ENCODE measurements around the gene ZNF384.

The ZNF384 gene

DNA sequence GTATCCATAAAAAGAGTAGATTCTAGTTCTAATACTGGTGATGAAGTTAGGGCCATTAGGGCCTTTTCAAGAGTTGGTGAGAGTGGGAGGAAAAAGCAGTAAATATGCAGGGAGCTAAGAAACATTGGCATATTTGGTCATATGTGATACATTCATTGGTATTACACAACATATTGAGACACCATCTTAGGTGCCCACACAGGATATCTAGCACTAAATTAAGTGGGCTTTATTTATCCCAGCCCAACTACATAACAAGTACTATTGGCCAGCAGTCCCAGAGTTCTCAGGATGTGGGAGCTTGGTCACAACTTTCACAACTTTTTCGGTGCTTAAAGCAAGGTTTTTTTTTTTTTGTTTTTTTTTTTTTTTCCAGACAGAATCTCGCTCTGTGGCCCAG, 24.3 kb downstream of the ZNF384 start:
- Histone ChIP-seq H3K9me3 (ENCODE audit: control insufficient read depth, insufficient read depth, low read depth, low read length) (no peaks in the 10 kb centered on the region), H3K36me3 (ENCODE audit: control insufficient read depth in 2 of 2, insufficient read depth in 1 of 2, low read length in 2 of 2) (peaks cover 30 to 39% of the 10 kb centered on the region in 2 experiments), H3K27ac (ENCODE audit: extremely low read depth, low read depth, low read length) (no peak overlapping the region), H3K4me3 (ENCODE audit: low read depth, low read length) (no peak overlapping the region), H3K4me1 (ENCODE audit: control insufficient read depth, insufficient read depth, low read length) (peaks cover 7% of the 10 kb centered on the region; the same call in 1 of the 2 replicates)
- CTCF ChIA-PET: interaction anchor here (0.7 to 2.8 kb wide), 5 partner anchors 20 to 1362 kb away, joined by 3 to 27 read pairs (median 4); no protein-coding TSS in a partner anchor
- TF ChIP-seq, protein P1, sequence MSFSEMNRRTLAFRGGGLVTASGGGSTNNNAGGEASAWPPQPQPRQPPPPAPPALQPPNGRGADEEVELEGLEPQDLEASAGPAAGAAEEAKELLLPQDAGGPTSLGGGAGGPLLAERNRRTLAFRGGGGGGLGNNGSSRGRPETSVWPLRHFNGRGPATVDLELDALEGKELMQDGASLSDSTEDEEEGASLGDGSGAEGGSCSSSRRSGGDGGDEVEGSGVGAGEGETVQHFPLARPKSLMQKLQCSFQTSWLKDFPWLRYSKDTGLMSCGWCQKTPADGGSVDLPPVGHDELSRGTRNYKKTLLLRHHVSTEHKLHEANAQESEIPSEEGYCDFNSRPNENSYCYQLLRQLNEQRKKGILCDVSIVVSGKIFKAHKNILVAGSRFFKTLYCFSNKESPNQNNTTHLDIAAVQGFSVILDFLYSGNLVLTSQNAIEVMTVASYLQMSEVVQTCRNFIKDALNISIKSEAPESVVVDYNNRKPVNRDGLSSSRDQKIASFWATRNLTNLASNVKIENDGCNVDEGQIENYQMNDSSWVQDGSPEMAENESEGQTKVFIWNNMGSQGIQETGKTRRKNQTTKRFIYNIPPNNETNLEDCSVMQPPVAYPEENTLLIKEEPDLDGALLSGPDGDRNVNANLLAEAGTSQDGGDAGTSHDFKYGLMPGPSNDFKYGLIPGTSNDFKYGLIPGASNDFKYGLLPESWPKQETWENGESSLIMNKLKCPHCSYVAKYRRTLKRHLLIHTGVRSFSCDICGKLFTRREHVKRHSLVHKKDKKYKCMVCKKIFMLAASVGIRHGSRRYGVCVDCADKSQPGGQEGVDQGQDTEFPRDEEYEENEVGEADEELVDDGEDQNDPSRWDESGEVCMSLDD (tag by site-specific recombination; IDR thresholded peaks at IDR 0.05): no peak
- TF ChIP-seq BCL11B (tag by site-specific recombination; IDR thresholded peaks at IDR 0.05; ENCODE audit: low read depth) (no peak), ZNF37A (tag by site-specific recombination; IDR thresholded peaks at IDR 0.05) (no peak), PRDM1 (tag by site-specific recombination; IDR thresholded peaks at IDR 0.05) (0 out of 2 replicates have a peak, but pooled peaks have one; percentile 40), ZNF121 (tag by site-specific recombination; IDR thresholded peaks at IDR 0.05) (no peak), ZNF366 (tag by site-specific recombination; conservative IDR thresholded peaks at IDR 0.05) (0 out of 2 replicates have a peak, but pooled peaks have one; percentile 22), ZNF544 (tag by site-specific recombination; IDR thresholded peaks at IDR 0.05) (no peak)
- TF ChIP-seq, protein P2, sequence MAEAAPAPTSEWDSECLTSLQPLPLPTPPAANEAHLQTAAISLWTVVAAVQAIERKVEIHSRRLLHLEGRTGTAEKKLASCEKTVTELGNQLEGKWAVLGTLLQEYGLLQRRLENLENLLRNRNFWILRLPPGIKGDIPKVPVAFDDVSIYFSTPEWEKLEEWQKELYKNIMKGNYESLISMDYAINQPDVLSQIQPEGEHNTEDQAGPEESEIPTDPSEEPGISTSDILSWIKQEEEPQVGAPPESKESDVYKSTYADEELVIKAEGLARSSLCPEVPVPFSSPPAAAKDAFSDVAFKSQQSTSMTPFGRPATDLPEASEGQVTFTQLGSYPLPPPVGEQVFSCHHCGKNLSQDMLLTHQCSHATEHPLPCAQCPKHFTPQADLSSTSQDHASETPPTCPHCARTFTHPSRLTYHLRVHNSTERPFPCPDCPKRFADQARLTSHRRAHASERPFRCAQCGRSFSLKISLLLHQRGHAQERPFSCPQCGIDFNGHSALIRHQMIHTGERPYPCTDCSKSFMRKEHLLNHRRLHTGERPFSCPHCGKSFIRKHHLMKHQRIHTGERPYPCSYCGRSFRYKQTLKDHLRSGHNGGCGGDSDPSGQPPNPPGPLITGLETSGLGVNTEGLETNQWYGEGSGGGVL (tag by site-specific recombination; IDR thresholded peaks at IDR 0.05): no peak
- TF ChIP-seq, protein P3, sequence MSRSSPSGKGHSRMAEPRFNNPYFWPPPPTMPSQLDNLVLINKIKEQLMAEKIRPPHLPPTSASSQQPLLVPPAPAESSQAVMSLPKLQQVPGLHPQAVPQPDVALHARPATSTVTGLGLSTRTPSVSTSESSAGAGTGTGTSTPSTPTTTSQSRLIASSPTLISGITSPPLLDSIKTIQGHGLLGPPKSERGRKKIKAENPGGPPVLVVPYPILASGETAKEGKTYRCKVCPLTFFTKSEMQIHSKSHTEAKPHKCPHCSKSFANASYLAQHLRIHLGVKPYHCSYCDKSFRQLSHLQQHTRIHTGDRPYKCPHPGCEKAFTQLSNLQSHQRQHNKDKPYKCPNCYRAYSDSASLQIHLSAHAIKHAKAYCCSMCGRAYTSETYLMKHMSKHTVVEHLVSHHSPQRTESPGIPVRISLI (tag by site-specific recombination; IDR thresholded peaks at IDR 0.05): peak; percentile 58; the same call in 1 of the 2 replicates
- POLR2A ChIA-PET: interaction anchor here (0.8 to 2.5 kb wide), 2 partner anchors 24 to 101 kb away, joined by 3 to 25 read pairs; partner anchors contain the start of genes PTMS and ZNF384

DNA sequence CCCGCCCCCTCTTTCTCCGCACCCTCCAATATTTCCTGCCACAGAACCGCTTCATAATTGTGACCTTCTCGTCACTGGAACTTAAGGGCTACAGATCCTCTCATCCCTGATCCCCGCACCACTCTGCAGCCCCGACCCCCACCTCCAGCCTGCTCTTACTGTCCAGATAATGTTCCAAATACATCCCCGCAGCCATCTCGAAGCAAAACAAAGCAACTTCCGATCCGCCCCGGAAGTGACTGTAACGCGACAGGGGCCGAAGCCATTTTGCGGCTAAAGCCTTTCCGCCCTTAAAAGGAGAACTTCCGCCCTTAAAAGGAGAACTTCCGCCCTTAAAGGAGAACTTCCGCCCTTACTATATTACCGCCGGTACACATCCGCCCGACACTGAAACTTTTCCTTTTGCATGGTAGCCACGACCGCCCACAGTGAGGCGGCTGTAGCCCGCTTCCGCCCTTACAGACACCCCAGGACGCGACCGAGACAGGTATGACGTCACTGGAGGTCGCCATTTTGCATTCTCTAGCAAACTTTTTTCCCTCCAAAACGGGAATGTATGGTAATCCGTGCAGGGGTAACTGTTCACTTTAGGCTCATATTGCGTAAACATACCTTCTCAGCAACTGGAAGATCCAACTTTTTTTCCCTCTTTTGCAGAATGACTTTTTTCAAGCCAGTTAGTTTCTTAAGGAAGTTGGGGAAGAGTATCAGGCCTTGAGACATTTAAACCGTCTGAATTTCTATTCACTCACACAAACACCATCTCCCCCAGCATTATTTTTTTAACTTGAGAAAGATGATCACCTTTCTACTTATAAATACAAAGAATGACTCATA, 26.1 kb downstream of the ZNF384 start, which contains the start of gene ING4:
ING4 (minus strand) TSS at position 214 of the 837 bp plus-strand sequence; CDS start at position 196, 18 bp downstream.
- no peaks in the 10 kb centered on the region for H3K9me3 ChIP-seq (ENCODE audit: control insufficient read depth, insufficient read depth, low read depth, low read length)
- POLR2A ChIA-PET: interaction anchor here (0.6 to 2.5 kb wide), 2 partner anchors 26 to 196 kb away, joined by 4 to 25 read pairs; partner anchors contain the start of gene ZNF384
- CTCF ChIA-PET: interaction anchor here (0.5 to 2.8 kb wide), 7 partner anchors 11 to 118 kb away, joined by 3 to 27 read pairs (median 3); partner anchors contain the start of gene LAG3
- peak within 1 kb of the TSS; percentile 76 for H3K4me3 ChIP-seq (ENCODE audit: low read depth, low read length)
- peaks cover 7% of the 10 kb centered on the region; the same call in 1 of the 2 replicates for H3K4me1 ChIP-seq (ENCODE audit: control insufficient read depth, insufficient read depth, low read length)
- H3K36me3 ChIP-seq (ENCODE audit: control insufficient read depth in 2 of 2, insufficient read depth in 1 of 2, low read length in 2 of 2): peaks cover 12 to 28% of the 10 kb centered on the region in 2 experiments
- peak within 1 kb of the TSS; percentile 70 for H3K27ac ChIP-seq (ENCODE audit: extremely low read depth, low read depth, low read length)
- TF ChIP-seq, protein P4, sequence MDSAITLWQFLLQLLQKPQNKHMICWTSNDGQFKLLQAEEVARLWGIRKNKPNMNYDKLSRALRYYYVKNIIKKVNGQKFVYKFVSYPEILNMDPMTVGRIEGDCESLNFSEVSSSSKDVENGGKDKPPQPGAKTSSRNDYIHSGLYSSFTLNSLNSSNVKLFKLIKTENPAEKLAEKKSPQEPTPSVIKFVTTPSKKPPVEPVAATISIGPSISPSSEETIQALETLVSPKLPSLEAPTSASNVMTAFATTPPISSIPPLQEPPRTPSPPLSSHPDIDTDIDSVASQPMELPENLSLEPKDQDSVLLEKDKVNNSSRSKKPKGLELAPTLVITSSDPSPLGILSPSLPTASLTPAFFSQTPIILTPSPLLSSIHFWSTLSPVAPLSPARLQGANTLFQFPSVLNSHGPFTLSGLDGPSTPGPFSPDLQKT (IDR thresholded peaks at IDR 0.05; ENCODE audit: borderline replicate concordance, low read depth, low read length): peak; percentile 96
- TF ChIP-seq ZNF660 (tag by site-specific recombination; IDR thresholded peaks at IDR 0.05) (peak; percentile 91), KLF10 (tag by site-specific recombination; IDR thresholded peaks at IDR 0.05) (peak; percentile 80), SP7 (tag by site-specific recombination; IDR thresholded peaks at IDR 0.05) (peak; percentile 92), ZNF843 (tag by site-specific recombination; IDR thresholded peaks at IDR 0.05) (peak; percentile 54; the same call in 1 of the 2 replicates), ZNF324 (tag by site-specific recombination; IDR thresholded peaks at IDR 0.05) (peak; percentile 83)
- TF ChIP-seq, protein P5, sequence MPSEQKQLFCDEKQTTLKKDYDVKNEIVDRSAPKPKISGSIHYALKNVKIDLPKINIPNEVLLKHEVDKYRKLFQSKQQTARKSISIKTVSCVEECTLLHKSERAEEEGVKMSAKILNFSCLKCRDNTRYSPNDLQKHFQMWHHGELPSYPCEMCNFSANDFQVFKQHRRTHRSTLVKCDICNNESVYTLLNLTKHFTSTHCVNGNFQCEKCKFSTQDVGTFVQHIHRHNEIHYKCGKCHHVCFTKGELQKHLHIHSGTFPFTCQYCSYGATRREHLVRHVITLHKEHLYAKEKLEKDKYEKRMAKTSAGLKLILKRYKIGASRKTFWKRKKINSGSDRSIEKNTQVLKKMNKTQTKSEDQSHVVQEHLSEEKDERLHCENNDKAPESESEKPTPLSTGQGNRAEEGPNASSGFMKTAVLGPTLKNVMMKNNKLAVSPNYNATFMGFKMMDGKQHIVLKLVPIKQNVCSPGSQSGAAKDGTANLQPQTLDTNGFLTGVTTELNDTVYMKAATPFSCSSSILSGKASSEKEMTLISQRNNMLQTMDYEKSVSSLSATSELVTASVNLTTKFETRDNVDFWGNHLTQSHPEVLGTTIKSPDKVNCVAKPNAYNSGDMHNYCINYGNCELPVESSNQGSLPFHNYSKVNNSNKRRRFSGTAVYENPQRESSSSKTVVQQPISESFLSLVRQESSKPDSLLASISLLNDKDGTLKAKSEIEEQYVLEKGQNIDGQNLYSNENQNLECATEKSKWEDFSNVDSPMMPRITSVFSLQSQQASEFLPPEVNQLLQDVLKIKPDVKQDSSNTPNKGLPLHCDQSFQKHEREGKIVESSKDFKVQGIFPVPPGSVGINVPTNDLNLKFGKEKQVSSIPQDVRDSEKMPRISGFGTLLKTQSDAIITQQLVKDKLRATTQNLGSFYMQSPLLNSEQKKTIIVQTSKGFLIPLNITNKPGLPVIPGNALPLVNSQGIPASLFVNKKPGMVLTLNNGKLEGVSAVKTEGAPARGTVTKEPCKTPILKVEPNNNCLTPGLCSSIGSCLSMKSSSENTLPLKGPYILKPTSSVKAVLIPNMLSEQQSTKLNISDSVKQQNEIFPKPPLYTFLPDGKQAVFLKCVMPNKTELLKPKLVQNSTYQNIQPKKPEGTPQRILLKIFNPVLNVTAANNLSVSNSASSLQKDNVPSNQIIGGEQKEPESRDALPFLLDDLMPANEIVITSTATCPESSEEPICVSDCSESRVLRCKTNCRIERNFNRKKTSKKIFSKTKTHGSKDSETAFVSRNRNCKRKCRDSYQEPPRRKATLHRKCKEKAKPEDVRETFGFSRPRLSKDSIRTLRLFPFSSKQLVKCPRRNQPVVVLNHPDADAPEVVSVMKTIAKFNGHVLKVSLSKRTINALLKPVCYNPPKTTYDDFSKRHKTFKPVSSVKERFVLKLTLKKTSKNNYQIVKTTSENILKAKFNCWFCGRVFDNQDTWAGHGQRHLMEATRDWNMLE (tag by site-specific recombination; conservative IDR thresholded peaks at IDR 0.05; ENCODE audit: low read depth): peak; percentile 100
- TF ChIP-seq, protein P6, sequence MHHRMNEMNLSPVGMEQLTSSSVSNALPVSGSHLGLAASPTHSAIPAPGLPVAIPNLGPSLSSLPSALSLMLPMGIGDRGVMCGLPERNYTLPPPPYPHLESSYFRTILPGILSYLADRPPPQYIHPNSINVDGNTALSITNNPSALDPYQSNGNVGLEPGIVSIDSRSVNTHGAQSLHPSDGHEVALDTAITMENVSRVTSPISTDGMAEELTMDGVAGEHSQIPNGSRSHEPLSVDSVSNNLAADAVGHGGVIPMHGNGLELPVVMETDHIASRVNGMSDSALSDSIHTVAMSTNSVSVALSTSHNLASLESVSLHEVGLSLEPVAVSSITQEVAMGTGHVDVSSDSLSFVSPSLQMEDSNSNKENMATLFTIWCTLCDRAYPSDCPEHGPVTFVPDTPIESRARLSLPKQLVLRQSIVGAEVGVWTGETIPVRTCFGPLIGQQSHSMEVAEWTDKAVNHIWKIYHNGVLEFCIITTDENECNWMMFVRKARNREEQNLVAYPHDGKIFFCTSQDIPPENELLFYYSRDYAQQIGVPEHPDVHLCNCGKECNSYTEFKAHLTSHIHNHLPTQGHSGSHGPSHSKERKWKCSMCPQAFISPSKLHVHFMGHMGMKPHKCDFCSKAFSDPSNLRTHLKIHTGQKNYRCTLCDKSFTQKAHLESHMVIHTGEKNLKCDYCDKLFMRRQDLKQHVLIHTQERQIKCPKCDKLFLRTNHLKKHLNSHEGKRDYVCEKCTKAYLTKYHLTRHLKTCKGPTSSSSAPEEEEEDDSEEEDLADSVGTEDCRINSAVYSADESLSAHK (tag by site-specific recombination; IDR thresholded peaks at IDR 0.05): peak; percentile 55; the same call in 1 of the 2 replicates
